Heart left ventricle (tissue), 16 donors: ENCODE measurements around the gene RCC2. TPM values are rescaled to one million over a fixed set of nuclear protein-coding genes. Genes with fewer than 3 reads are reported as not detected.

Experiments used
- ATAC-seq, 4 donors: fragments of 200-7000 bp; cut with Tn5 transposase; one replicate each; pipeline ENCODE4 v1.9.1; 2020 to 2022; ENCODE audit warnings: moderate library complexity in 4 of 4, mild to moderate bottlenecking in 3 of 4, moderate number of reproducible peaks in 1 of 4
- DNase-seq, 5 donors: peaks; one replicate each; pipeline ENCODE4 v3.0.0-alpha.2; 2020
- H3K27ac ChIP-seq, 12 donors: fragments of 200-600 bp; sonication (generic) in 4 of 12; one replicate each; pipeline versions ENCODE4 v1.5.0 to v1.8.0; 2016 to 2022; ENCODE audit warnings: mild to moderate bottlenecking in 2 of 12
- H3K27me3 ChIP-seq, 9 donors: fragments of 200-600 bp; sonication (generic) in 2 of 9; one replicate each; pipeline versions ENCODE4 v1.5.1 to v1.8.0; 2016 to 2022; ENCODE audit warnings: mild to moderate bottlenecking in 3 of 9
- H3K36me3 ChIP-seq, 9 donors: fragments of 200-600 bp; sonication (generic) in 2 of 9; one replicate each; pipeline versions ENCODE4 v1.5.0 to v1.8.0; 2018 to 2022; ENCODE audit warnings: mild to moderate bottlenecking in 2 of 9
- H3K4me1 ChIP-seq, 12 donors: fragments of 200-600 bp; sonication (generic) in 4 of 12; one replicate each; pipeline versions ENCODE4 v1.5.0 to v1.8.0; 2016 to 2022; ENCODE audit warnings: mild to moderate bottlenecking in 3 of 12
- H3K4me3 ChIP-seq, 12 donors: fragments of 200-600 bp; sonication (generic) in 4 of 12; one replicate each; pipeline versions ENCODE4 v1.5.0 to v1.8.0; 2017 to 2022; ENCODE audit warnings: mild to moderate bottlenecking in 9 of 12, moderate library complexity in 4 of 12
- H3K9me3 ChIP-seq, 12 donors: fragments of 200-600 bp; sonication (generic) in 4 of 12; one replicate each; pipeline versions ENCODE4 v1.5.0 to v1.8.0; 2016 to 2022; ENCODE audit warnings: mild to moderate bottlenecking in 1 of 12
- POLR2A ChIP-seq, 2 donors: fragments of 450-650 bp; IDR thresholded peaks; one replicate each; pipeline ENCODE4 v1.6.1; 2017; ENCODE audit warnings: antibody characterized with exemption in 2 of 2, mild to moderate bottlenecking in 2 of 2, moderate library complexity in 2 of 2
- WGBS, 4 donors: extraction: QIAGEN DNeasy Blood & Tissue Kit in 2 of 4; methylation state at CpG; one replicate each; pipeline versions ENCODE4 v1.1.5 to v1.1.7; 2013 to 2018; 5-methylcytosine and 5-hydroxymethylcytosine counted together
- intact Hi-C, 10 donors: fragments of 100-400 bp; cut with DNase I; formaldehyde crosslinking; loops; one replicate each; pipeline versions ENCODE4 v1.11.1 to v1.14.2; 2022
- polyA plus RNA-seq, 2 donors: library from polyadenylated mRNA; stranded (reverse); fragments of 200-250 nt; gene quantifications; one replicate each; pipeline ENCODE4 v1.2.3, GENCODE V29; 2013
- total RNA-seq, 9 donors: library from RNA; depleted of rRNA in 2 of 9; stranded (reverse); fragments of >200 nt in 2 of 9; fragmentation: NEBNext Ultra II Directional in 3 of 9; extraction: Animal tissue kit (Norgen Biotek cat#: 25700) in 3 of 9; gene quantifications; one replicate each; pipeline versions ENCODE4 v1.1.0 to v1.2.4, GENCODE V29; 2016 to 2023
- TF ChIP-seq, protein P1 (sequence below), 12 donors: fragments of 200-600 bp; sonication (generic) in 4 of 12; IDR thresholded peaks; one replicate each; pipeline versions ENCODE4 v1.5.0 to v1.8.0; 2018 to 2022; ENCODE audit warnings: antibody characterized with exemption in 12 of 12, mild to moderate bottlenecking in 5 of 12
- donor health status: ischemic (EF 13 %, LVEDD 7.1; RV severe dilation, severe dysfunction).
- donor health status: healthy with polysubstance abuse.
- donor health status: DM: no; HTN: yes; CAD: no.
- donor health status: DM: no; HTN: no; CAD: no.
- donor health status: ischemic (EF 25% LVEDD 6.9; RV normal size, moderate dysfunction).
- donor health status: ischemic (EF 25% LVEDD 5.7; RV mildly dilated, moderate dysfunction).
- donor health status: healthy.
- donor health status: DM: yes; HTN: yes; CAD: no.
- donor health status: ischemic (EF 35%, LVEDD 5.7; RV mildly dilated, moderate dysfunction).
- donor health status: nonischemic (EF 11% LVEDD 7.7; RV severe dilation, severe dysfunction).
- donor health status: DM: yes; HTN: yes; CAD: no.
- donor health status: PGD.
- donor health status: ischemic (EF 29% LVEDD 5.4; RV normal size, mild dysfunction).
- donor health status: nonischemic (EF 23%, LVEDD 6.1; RV moderate dilation, normal function).

The RCC2 gene
- total and polyA plus RNA-seq, 11 donors, result 6.1 to 39.1 (median 14.3) TPM

- no peak for TF ChIP-seq POLR2A (IDR thresholded peaks at IDR 0.05)
- TF ChIP-seq, protein P1, sequence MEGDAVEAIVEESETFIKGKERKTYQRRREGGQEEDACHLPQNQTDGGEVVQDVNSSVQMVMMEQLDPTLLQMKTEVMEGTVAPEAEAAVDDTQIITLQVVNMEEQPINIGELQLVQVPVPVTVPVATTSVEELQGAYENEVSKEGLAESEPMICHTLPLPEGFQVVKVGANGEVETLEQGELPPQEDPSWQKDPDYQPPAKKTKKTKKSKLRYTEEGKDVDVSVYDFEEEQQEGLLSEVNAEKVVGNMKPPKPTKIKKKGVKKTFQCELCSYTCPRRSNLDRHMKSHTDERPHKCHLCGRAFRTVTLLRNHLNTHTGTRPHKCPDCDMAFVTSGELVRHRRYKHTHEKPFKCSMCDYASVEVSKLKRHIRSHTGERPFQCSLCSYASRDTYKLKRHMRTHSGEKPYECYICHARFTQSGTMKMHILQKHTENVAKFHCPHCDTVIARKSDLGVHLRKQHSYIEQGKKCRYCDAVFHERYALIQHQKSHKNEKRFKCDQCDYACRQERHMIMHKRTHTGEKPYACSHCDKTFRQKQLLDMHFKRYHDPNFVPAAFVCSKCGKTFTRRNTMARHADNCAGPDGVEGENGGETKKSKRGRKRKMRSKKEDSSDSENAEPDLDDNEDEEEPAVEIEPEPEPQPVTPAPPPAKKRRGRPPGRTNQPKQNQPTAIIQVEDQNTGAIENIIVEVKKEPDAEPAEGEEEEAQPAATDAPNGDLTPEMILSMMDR (IDR thresholded peaks at IDR 0.05), result no peak
- intact Hi-C loops, result no loop called here
- Histone ChIP-seq H3K36me3 (no peaks in the 10 kb centered on the region), H3K27ac (no peak overlapping the region), H3K9me3 (peaks cover 0 to 10% (median 0%) of the 10 kb centered on the region in 12 donors), H3K4me3 (no peak overlapping the region), H3K27me3 (peaks cover 0 to 33% (median 3%) of the 10 kb centered on the region in 9 donors), H3K4me1 (no peaks in the 10 kb centered on the region)
- no peak for DNase-seq
- WGBS, 4 donors, result 69 to 84% (median 80%) methylated on average over 4 of the region's 4 CpGs
- no peak for ATAC-seq
These were observed 75.7 kb downstream of the RCC2 start for GRCh38 chr1:17363771-17364170.

DNA sequence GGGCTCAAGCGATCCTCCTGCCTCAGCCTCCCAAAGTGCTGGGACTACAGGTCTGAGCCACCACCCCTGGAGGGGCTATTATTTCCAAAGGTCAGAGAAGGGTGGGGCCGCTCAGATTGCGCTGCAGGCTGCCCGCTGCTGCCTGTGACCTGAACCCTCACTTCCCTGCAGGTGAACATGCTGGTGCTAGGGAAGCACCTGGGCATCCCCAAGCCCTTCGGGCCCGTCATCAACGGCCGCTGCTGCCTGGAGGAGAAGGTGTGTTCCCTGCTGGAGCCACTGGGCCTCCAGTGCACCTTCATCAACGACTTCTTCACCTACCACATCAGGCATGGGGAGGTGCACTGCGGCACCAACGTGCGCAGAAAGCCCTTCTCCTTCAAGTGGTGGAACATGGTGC is 76.1 kb downstream of the RCC2 start:
- no peak for DNase-seq
- peaks cover 0 to 33% (median 3%) of the 10 kb centered on the region in 9 donors for H3K27me3 ChIP-seq
- ATAC-seq, result no peak
- no peak overlapping the region for H3K27ac ChIP-seq
- no peaks in the 10 kb centered on the region for H3K36me3 ChIP-seq
- H3K4me1 ChIP-seq, result no peaks in the 10 kb centered on the region
- no peak for TF ChIP-seq POLR2A (IDR thresholded peaks at IDR 0.05)
- TF ChIP-seq, protein P1 (IDR thresholded peaks at IDR 0.05), result no peak
- H3K4me3 ChIP-seq, result no peak overlapping the region
- 83 to 89% (median 85%) methylated on average over 11 to 12 of the region's 12 CpGs for WGBS, 4 donors
- H3K9me3 ChIP-seq, result peaks cover 0 to 10% (median 0%) of the 10 kb centered on the region in 12 donors
- intact Hi-C loops, result no loop called here

DNA sequence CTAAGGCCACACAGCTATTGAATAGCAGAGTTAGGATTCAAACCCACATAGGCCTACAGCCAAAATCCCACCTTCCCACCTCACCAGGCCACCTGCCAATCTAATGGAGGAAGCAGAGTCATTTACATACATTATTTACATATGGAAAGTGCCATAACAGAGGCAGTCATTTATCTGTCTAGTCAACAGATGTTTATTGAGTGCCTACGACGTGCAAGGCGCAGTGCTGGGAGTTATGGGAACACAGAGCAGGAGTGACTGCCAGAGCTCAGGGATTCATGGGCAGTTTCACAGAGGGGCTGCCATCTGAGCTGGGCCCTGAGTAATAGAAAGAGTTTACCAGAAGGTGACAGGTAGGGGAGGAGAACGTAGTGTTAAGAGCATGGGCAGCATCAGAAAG is 77.8 kb downstream of the RCC2 start:
- 77 to 88% (median 85%) methylated on average over 4 of the region's 4 CpGs for WGBS, 4 donors
- Histone ChIP-seq H3K27me3 (peaks cover 0 to 29% (median 3%) of the 10 kb centered on the region in 9 donors), H3K27ac (no peak overlapping the region), H3K9me3 (peaks cover 0 to 10% (median 0%) of the 10 kb centered on the region in 12 donors), H3K4me3 (no peak overlapping the region), H3K4me1 (no peaks in the 10 kb centered on the region), H3K36me3 (no peaks in the 10 kb centered on the region)
- no peak for TF ChIP-seq POLR2A (IDR thresholded peaks at IDR 0.05)
- TF ChIP-seq, protein P1 (IDR thresholded peaks at IDR 0.05), result no peak
- no peak for DNase-seq
- intact Hi-C loops, result no loop called here
- no peak for ATAC-seq

- no peak for DNase-seq
- intact Hi-C loops, result no loop called here
- ATAC-seq, result no peak
- no peak for TF ChIP-seq POLR2A (IDR thresholded peaks at IDR 0.05)
- TF ChIP-seq, protein P1 (IDR thresholded peaks at IDR 0.05), result no peak
- 80 to 84% (median 83%) methylated on average over 8 to 11 of the region's 11 CpGs for WGBS, 4 donors
- Histone ChIP-seq H3K36me3 (no peaks in the 10 kb centered on the region), H3K27me3 (peaks cover 0 to 28% (median 0%) of the 10 kb centered on the region in 9 donors), H3K9me3 (peaks cover 0 to 10% (median 0%) of the 10 kb centered on the region in 12 donors), H3K4me1 (no peaks in the 10 kb centered on the region), H3K27ac (no peak overlapping the region), H3K4me3 (no peak overlapping the region)
These were observed 79.1 kb downstream of the RCC2 start for GRCh38 chr1:17360272-17360956.
